SJCRH30 (cell line): Measurements from ENCODE around the gene MYRIP. TPM values are rescaled to one million over a fixed set of nuclear protein-coding genes. Genes with fewer than 3 reads are reported as not detected.
"Not testable (repeated sequence)": the region's sequence is repeated elsewhere in the genome, so short reads cannot be mapped to it uniquely, and the experiment has no call there.

Experiments used
- DNase-seq, 2 experiments: peaks; one replicate each; pipeline ENCODE4 v3.0.0-alpha.2; 2015 to 2020
- H3K27ac ChIP-seq: fragments of 250-450 bp; sonication (Bioruptor Pico); 2 replicates; pipeline ENCODE4 v1.5.1; 2020; ENCODE audit warnings: mild to moderate bottlenecking, moderate library complexity
- H3K27me3 ChIP-seq: fragments of 250-450 bp; sonication (Bioruptor Pico); 2 replicates; pipeline ENCODE4 v1.5.1; 2020; ENCODE audit warnings: mild to moderate bottlenecking, moderate library complexity
- H3K36me3 ChIP-seq: fragments of 250-450 bp; sonication (Bioruptor Pico); 2 replicates; pipeline ENCODE4 v1.5.1; 2020; ENCODE audit warnings: mild to moderate bottlenecking, moderate library complexity
- H3K4me1 ChIP-seq: fragments of 250-450 bp; sonication (Bioruptor Pico); 2 replicates; pipeline ENCODE4 v1.5.1; 2020; ENCODE audit warnings: mild to moderate bottlenecking, moderate library complexity
- H3K4me3 ChIP-seq: fragments of 250-450 bp; sonication (Bioruptor Pico); 2 replicates; pipeline ENCODE4 v1.5.1; 2020; ENCODE audit warnings: mild to moderate bottlenecking, moderate library complexity
- H3K9me3 ChIP-seq: fragments of 250-450 bp; sonication (Bioruptor Pico); replicated peaks from 2 replicates; pipeline ENCODE4 v1.5.1; 2020; ENCODE audit warnings: mild to moderate bottlenecking, moderate library complexity
- total RNA-seq: library from RNA; depleted of rRNA; stranded (reverse); fragments of >200 nt; shearing (Covaris generic); gene quantifications from 2 replicates; pipeline ENCODE4 v1.2.3, GENCODE V29; 2014

MYRIP gene
- total RNA-seq, 1 experiment from 2014 or later, result not detected

- DNase-seq, H3K9me3 ChIP-seq, H3K36me3 ChIP-seq, H3K4me3 ChIP-seq, H3K4me1 ChIP-seq, H3K27ac ChIP-seq, H3K27me3 ChIP-seq: not testable (repeated sequence)
Measured at GRCh38 chr3:40077828-40078492, 268.6 kb downstream of the MYRIP start.

GRCh38 chr3:40078590-40078989 is 269.2 kb downstream of the MYRIP start:
- Histone ChIP-seq H3K9me3 (no peaks in the 10 kb centered on the region), H3K36me3 (no peaks in the 10 kb centered on the region), H3K27me3 (no peaks in the 10 kb centered on the region), H3K27ac (no peak overlapping the region), H3K4me3 (no peak overlapping the region), H3K4me1 (no peaks in the 10 kb centered on the region)
- no peak for DNase-seq

GRCh38 chr3:40079203-40079846 is 269.9 kb downstream of the MYRIP start:
- H3K36me3 ChIP-seq, result no peaks in the 10 kb centered on the region
- no peak for DNase-seq
- no peak overlapping the region for H3K27ac ChIP-seq
- H3K4me1 ChIP-seq, result no peaks in the 10 kb centered on the region
- H3K27me3 ChIP-seq, result no peaks in the 10 kb centered on the region
- H3K4me3 ChIP-seq, result no peak overlapping the region
- H3K9me3 ChIP-seq, result no peaks in the 10 kb centered on the region

DNA sequence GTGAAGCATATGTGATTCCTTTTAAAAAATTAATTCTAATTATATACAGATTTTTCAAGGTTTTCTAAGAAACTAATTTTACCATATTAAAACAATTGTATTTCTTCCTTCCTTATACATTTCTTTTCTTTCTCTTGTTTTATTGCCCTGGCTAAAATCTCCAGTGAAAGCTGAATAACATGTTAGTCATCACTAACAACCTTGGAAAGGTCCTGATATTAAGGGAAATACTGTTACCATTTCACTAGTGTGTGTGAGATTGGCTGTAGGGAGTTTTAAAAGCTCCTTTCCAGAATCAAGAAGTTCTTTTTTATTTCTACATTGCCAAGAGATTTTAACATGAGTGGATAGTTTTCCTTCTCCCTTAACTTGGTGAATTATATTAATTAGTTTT is 270.4 kb downstream of the MYRIP start:
- no peaks in the 10 kb centered on the region for H3K27me3 ChIP-seq

DNA sequence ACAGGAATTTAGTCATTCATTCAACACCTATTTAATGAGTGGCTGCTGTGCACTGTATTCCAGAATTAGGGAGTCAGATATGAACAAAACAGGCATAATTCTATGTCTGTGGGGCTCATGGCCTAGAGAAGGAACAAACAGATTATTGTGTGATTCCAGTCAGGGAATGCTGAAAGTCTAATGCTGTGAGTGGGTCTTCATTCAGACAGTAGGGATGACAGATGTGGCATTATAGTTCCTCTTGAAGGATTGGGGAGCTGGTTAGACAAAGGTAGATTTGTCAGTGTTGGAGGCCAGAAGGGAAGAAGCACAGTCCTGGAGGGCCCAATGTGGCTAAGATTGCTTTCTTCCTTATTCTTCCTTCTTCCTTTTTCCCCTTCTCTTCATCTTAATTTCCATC is 273.7 kb downstream of the MYRIP start:
- no peak overlapping the region for H3K4me3 ChIP-seq
- H3K9me3 ChIP-seq, result no peaks in the 10 kb centered on the region
- no peaks in the 10 kb centered on the region for H3K36me3 ChIP-seq
- H3K27ac ChIP-seq, result no peak overlapping the region
- no peak for DNase-seq
- no peaks in the 10 kb centered on the region for H3K27me3 ChIP-seq
- H3K4me1 ChIP-seq, result no peaks in the 10 kb centered on the region

More for the DNA sequence above, 270.4 kb downstream of the MYRIP start:
- DNase-seq, result no peak
- Histone ChIP-seq H3K36me3 (no peaks in the 10 kb centered on the region), H3K4me1 (no peaks in the 10 kb centered on the region), H3K27ac (no peak overlapping the region), H3K4me3 (no peak overlapping the region), H3K9me3 (no peaks in the 10 kb centered on the region)

- not testable (repeated sequence) for H3K27me3 ChIP-seq, H3K4me1 ChIP-seq, H3K27ac ChIP-seq, H3K4me3 ChIP-seq, H3K36me3 ChIP-seq, H3K9me3 ChIP-seq, DNase-seq
Measured at GRCh38 chr3:40084424-40084823, 275.0 kb downstream of the MYRIP start.

DNA sequence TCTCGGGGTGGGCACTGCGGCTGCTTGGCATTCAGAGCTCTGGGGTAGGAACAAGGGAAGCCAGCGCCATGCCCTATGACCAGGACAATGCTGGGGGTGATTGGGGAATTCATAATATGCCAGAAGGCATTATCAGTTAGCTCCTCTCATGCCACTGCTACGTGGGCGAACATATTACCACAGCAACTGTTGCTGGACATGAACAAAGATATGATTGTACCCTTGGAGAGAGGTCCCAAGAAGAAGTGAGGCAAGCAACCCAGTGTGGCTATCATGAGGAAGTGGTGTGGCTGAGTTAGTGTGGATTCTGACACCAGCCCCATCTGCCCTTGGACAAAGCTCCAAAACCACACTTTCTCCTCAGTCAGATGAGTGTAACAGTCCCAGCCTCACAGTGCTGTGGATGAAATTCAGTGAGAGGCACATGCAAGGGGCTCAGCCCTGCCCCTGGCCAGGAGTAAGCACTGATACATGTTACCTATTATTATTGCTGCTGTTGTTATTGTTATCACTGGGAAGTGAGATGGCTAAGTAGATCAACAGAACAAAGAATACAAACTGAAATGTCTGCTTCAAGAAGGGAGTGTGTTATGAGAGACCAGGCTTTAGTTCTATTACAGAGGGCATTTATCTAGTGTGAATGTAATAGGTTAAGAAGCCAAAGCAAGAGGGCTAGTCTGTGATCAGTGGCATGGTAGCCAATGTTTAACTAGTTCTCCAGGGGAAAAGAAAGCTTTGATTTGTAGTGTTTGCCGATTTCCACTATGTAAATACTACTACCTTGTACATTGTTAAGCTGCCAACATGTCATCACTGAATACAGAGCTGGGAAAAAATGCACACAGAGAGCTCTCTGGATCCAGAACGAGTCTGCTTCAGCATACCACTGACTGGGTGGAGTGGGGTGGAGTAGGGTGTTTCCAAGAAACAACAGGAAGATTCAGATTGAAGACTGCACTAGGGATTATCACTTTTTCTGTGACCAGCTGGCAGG is 277.8 kb downstream of the MYRIP start:
- H3K9me3 ChIP-seq, result no peaks in the 10 kb centered on the region
- no peak for DNase-seq
- H3K36me3 ChIP-seq, result no peaks in the 10 kb centered on the region
- H3K4me1 ChIP-seq, result no peaks in the 10 kb centered on the region
- H3K27me3 ChIP-seq, result no peaks in the 10 kb centered on the region
- no peak overlapping the region for H3K27ac ChIP-seq
- H3K4me3 ChIP-seq, result no peak overlapping the region

- Histone ChIP-seq H3K27me3 (no peaks in the 10 kb centered on the region), H3K4me1 (no peaks in the 10 kb centered on the region), H3K9me3 (no peaks in the 10 kb centered on the region), H3K27ac (no peak overlapping the region), H3K36me3 (no peaks in the 10 kb centered on the region), H3K4me3 (no peak overlapping the region)
- DNase-seq, result no peak
Measured at GRCh38 chr3:40088527-40089170, 279.2 kb downstream of the MYRIP start.

GRCh38 chr3:40096661-40097111 is 287.3 kb downstream of the MYRIP start:
- H3K36me3 ChIP-seq, result no peaks in the 10 kb centered on the region
- no peak for DNase-seq
- no peaks in the 10 kb centered on the region for H3K9me3 ChIP-seq
- no peaks in the 10 kb centered on the region for H3K4me1 ChIP-seq
- H3K4me3 ChIP-seq, result no peak overlapping the region
- H3K27me3 ChIP-seq, result no peaks in the 10 kb centered on the region
- no peak overlapping the region for H3K27ac ChIP-seq

- Histone ChIP-seq H3K27ac (no peak overlapping the region), H3K4me3 (no peak overlapping the region), H3K27me3 (no peaks in the 10 kb centered on the region), H3K4me1 (no peaks in the 10 kb centered on the region), H3K9me3 (no peaks in the 10 kb centered on the region), H3K36me3 (no peaks in the 10 kb centered on the region)
- no peak for DNase-seq
Measured at GRCh38 chr3:40097131-40098117, 288.0 kb downstream of the MYRIP start.

DNA sequence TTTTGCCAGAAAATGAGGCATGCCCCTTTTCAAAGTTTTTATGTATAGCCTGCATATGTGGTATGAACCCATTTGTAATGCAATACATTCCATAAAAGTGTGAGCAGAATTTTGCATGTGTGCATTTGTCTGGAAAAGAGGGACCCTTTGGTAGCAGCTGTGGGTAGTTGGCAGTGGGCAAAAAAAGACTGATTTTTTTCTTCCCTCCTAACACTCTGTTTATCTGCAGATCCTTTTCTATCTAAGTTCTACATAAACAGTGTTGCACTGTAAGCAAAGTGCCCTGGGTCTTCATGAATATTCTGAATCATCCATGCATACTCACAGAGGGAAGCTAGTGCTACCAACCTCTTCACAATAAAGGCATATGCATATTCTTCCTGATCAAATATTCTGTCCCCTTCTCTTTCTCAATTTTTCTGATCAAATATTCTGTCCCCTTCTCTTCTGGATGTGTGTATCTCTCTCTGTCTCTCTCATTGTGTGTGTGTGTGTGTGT is 288.9 kb downstream of the MYRIP start:
- no peaks in the 10 kb centered on the region for H3K36me3 ChIP-seq
- H3K27me3 ChIP-seq, result no peaks in the 10 kb centered on the region
- no peak overlapping the region for H3K27ac ChIP-seq

GRCh38 chr3:40099871-40100270 is 290.5 kb downstream of the MYRIP start:
- DNase-seq, result no peak
- Histone ChIP-seq H3K9me3 (no peaks in the 10 kb centered on the region), H3K36me3 (no peaks in the 10 kb centered on the region), H3K27me3 (no peaks in the 10 kb centered on the region), H3K27ac (no peak overlapping the region), H3K4me1 (no peaks in the 10 kb centered on the region), H3K4me3 (no peak overlapping the region)

More for the DNA sequence above, 288.9 kb downstream of the MYRIP start:
- Histone ChIP-seq H3K4me1 (no peaks in the 10 kb centered on the region), H3K9me3 (no peaks in the 10 kb centered on the region), H3K4me3 (no peak overlapping the region)
- DNase-seq, result no peak

GRCh38 chr3:40102182-40102581 is 292.8 kb downstream of the MYRIP start:
- Histone ChIP-seq H3K4me3 (no peak overlapping the region), H3K27me3 (no peaks in the 10 kb centered on the region), H3K27ac (no peak overlapping the region), H3K4me1 (no peaks in the 10 kb centered on the region), H3K36me3 (no peaks in the 10 kb centered on the region), H3K9me3 (no peaks in the 10 kb centered on the region)
- DNase-seq, result no peak
